GM19328 (cell line): ENCODE data around the gene ALG5.

Experiments
- ATAC-seq: cut with Tn5 transposase; IDR thresholded peaks from one replicate; pipeline ENCODE4 v1.9.1; 2021; ENCODE audit warnings: mild to moderate bottlenecking, moderate library complexity; ENCODE audit not compliant: unreplicated experiment

Gene ALG5

DNA sequence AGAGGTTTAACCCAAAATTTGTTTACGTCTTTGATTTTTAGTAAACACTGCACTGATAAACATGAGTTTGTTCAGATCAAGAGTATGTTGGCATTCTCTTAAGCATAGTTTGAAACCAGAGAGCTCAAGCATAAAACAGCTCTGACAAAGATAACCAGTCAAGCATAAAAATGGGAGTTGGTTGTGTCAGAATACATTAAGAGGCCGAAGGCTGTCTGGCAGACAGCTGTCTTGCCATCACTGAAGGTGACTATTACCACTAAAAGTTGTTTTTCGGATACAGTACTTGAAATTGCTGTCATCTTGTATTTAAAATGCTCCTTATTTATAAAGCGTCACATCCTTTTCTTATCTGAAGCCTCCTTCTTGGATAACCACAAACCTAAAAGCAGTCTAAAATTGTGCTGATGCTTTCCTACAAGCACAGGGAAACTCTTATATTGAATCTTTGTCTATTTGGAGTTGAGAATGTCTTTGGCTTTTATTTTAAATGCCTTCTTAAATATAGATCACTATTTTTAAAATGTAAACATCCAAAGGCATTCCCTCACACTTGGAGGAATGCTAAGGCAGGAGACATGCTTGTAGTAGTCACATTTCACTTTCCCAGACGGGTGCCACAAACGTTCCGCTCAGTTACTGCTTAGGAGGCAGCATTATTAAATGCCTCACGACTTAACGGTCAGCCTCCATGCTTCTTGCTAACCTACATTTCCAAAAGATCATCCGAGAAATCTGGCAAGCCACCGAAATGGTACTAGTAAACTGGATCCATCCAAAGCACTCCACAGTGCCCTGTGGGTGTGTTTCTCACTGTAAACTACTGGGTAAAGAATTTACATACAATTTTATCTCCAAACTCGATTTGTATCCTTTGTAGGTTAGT lies 80.7 kb downstream of the ALG5 start:
- no peak for ATAC-seq

DNA sequence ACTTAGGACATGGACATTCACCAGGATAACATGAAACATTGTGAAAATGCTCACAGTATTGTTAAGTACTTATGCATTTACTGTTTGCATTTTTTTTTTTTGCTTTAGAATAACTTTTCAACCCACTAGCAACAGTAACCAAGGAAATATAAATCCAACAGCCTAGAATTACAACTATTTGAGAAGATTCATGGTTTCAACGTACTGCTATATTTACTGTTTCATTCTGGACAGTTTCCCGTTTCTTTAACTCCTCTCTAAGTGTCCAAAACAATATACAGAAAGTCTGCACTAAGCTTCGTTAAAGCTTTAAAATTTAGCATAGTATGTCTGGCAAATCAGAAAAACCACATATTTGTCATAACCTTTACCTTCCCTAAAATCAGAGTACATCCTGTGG lies 81.8 kb downstream of the ALG5 start:
- ATAC-seq, result no peak

DNA sequence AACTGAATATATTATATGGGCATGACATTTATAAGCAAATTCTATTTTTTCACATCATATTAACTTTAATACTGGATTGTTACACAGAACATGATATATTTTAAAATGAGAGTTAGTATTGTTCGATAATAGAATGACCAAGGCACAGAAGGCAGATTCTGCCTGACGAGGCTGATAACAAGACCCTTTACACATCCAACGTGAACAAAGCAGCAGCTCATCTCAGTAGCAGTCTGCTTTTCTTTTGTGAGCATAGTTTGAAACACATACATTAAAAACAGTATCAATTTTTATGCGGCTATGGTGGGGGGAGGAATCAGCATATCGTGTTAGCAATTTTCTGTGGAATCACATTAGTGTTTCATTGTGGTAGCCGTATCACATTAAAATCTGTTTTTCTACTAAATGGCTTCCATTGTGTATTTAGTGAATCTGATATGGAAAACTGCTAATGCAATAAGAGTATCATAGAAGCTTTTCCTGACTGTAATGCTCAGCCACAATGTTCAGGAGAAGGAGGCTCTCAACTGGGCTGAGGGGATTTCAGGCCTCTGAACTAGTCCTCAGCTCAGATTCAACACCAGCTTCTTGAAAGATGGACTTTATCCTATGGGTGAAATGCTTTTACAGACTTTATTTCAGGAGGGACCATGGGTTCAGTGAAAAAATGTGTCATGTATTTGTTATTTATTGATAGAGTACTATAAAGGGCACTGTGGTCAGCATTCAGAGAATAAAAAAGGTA lies 83.1 kb downstream of the ALG5 start:
- no peak for ATAC-seq

DNA sequence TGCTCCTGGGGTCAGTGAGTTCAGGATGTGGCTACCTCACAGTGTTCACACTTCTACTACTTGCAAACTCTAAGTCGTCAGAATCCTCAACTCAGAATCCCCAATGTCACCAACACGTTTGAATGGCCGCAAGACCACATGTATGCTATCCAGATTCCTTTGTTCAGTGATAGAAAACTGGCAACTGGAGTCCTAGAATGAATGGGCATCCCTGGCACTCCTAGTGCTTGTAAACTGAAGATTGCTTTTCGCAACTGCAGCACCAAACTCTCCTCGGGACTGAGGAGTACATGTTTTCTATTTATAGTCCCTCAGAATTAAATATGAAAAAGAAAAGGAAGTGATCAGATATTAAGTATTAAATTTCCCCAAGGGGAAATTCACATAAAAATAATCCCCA lies 84.0 kb downstream of the ALG5 start:
- no peak for ATAC-seq

DNA sequence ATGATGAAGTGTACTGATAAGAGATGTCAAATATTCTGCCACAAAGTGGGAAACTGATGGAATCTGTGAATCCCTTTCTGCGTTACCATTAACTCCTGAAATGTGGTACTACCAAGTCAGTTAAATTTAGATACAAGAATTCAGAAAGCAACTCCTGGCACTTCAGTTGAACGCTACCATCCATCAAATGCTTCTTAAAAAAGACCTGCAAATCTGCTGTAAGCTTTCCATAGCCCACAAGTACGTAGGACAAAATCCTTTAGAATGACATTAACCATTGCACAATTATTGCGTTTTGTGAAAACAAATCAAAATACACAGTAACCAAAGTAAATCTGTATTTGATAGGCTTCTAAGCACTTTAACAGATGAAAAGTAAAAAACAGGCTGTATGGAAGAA lies 84.5 kb downstream of the ALG5 start:
- ATAC-seq, result no peak

DNA sequence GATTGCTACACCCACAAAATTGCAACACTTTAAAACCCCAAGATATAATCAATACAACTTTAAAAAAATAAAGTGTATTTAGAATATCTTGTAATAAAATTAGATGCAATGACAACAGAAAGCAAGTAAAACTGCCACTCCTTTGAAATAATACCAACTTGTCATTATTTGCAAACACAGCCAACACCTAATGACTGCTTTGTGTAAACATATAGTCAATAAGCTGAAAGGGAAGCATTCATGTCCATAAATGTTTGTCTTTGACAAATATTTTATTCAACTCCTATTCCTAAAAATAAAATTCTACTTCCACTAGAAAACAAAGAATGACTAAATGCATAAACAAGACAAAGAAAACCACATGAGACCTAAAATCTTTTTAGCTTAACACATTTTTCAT lies 85.7 kb downstream of the ALG5 start:
- no peak for ATAC-seq

DNA sequence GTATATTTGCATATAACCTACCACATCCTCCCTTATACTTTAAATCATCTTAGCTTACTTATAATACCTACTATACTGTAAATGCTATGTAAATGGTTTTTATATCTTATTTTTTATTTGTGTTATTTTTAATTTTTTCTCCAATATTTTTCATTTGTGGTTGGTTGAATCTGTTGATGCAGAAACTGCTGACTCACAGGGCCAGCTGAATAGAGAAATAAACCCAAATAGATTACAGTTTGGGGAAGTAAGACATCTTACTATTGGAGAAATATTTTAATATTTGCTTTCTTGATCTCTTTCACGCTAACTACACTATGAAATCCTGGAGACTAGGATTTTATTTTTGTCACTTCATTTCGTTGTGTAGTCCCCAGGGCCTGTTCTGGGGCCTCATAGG lies 86.2 kb downstream of the ALG5 start:
- ATAC-seq, result no peak

DNA sequence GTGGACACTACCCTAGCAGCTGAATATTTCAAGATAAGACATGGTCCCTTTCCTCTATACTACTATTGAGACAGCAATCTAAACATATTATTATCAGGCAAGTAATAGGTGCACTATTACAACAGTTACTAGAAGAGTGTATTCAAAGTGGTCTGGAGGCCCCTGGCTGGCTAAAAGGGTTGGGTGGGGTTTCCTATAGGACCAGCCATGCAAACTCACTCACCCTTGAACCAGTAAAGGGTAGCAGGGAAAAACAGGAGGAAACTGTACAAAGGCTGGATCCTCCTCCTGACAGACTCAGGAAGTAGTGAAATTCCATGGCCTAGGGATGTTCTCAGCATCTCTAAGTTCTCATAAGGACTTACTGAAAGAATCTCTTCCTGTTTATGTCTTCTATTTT lies 86.8 kb downstream of the ALG5 start:
- ATAC-seq, result no peak

DNA sequence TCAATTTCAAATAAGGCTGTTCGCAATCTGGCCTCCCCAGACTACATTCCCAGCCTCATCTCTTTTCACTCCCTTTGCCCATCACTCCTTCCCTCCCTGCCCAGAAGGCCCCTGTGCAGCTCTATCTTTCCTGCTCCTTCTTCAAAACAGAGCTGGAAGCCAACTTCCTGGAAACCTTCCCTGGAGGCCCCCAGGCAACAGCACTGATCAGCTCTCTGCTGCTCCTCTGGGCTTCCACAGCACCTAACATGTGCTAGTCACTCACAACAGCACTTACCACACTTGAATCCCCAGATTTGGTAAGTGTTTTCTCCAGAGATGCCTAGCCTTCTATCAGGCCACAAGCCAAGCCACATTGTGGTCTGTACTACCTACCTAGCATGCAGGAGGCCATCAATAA lies 88.6 kb downstream of the ALG5 start:
- ATAC-seq, result no peak

DNA sequence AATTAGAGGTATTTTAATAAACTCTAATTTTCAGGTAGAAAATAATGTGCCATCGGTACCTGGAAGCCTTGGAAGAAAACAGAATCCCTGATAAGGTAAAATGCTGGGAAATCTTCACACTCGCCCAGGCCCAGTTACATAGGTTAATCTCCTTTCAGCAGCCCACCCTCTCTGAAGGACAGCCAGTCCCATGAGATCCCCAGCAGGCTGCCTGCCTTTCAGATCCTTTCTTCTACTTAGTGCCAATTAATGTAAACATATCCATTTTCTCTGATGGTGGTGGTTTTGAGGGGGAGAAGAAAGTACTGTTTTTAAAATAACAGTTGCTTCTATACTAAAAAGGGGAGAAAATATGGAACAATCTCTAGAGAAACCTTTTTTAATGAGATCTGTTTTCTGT lies 91.3 kb downstream of the ALG5 start:
- ATAC-seq, result no peak

DNA sequence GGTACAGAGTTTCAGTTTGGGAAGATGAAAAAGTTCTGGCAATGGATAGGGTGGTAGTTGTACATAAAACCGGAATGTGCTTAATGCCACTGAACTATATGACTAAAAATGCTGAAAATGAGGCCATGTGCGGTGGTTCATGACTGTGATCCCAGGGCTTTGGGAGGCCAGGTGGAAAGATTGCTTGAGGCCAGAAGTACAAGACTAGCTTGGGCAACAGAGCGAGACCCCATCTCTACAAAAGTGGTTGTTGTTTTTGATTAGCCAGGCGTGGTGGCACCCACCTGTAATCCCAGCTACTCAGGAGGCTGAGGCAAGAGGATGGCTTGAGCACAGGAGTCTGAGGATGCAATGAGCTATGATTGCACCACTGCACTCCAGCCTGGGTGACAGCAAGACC lies 91.9 kb downstream of the ALG5 start:
- ATAC-seq, result no peak

DNA sequence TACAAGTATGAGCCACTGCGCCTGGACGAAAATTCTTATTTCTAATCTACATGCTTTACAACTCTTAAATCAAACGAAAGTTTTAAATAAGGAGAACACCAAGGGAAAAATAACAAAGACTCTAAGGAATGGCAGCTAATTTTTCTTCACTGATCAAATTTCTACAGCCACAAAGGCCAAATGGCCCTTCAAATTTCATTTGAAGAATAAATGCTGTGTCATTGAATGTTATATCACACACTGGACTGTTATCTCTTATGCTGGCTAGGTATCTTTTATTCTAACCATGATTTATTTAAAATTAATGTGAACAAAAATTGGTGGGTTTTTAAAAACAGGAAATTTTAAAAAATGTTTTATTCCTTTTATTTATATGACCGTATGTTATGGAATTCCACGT lies 93.2 kb downstream of the ALG5 start:
- ATAC-seq, result no peak

DNA sequence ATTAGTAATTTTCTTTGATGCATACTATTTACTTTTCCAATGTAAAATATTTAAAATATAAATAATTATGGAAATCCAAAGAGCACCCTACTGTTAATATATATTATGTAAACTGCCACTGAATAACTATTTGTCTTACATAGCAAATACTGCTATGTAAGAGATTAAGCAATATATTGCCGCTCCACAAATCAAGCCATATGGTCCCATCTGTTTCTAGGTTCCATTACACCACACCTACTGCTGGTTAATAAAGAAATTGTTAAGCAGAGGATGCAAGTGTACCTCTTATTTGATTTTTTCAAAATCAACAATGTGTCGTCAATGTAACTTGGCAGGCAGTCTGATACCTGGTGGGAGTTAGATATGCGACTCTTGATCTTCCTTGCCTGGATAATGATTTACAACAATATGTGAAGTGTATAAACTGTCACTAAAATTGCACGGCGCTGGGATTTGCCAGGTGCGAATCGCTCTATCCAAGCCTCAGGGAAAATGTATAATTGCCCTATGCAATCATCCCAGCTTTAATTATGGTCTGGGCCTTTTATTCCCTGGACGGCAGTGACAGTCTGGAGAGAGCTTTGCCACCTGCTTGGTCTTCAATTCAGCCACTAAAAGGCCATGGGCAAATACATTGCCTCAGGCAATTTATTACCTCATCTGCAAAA lies 95.1 kb downstream of the ALG5 start:
- ATAC-seq, result no peak
